ENCODE results near the gene SCLY.

The SCLY gene

GRCh38 chr2:238069021-238069709, 8.4 kb downstream of the SCLY start:
- DNase-seq = no peak

DNA sequence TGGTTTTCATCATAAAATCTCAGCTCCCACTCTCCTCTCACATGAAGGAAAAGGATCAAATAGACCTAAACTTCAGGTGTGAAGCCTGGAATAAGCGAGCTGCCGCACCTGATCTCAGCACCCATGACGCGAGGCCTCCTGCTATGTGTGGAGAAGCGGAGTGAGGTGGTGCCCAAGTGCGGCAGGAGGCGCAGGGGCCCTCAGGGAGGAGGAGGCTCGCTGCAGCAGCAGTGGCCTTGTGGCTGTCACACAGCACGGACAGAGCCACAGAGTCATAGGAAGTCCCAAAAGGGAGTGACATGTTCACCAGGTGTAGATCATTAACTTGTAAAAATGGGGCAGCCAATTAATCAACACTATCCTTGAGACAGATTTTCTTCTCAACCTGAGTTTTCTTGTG, 9.1 kb downstream of the SCLY start:
- DNase-seq = no peak

DNA sequence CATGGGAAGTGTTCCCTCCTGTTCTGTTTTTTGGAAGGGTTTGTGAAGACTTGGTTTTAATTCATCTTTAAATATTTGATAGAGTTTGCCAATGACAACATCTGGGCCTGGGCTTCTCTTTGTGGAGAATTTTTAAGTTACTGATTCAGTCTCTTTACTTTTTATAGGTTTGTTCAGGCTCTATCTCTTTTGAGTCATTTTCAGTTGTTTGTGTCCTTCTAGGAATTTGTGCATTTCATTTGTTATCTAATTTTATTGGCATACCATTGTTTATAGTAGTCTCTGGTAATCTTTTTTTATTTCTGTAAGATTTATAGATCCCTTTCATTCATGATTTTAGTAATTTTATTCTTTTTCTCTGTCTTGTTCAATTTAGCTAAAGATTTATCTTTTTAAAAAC, 14.6 kb downstream of the SCLY start:
- DNase-seq = no peak

DNA sequence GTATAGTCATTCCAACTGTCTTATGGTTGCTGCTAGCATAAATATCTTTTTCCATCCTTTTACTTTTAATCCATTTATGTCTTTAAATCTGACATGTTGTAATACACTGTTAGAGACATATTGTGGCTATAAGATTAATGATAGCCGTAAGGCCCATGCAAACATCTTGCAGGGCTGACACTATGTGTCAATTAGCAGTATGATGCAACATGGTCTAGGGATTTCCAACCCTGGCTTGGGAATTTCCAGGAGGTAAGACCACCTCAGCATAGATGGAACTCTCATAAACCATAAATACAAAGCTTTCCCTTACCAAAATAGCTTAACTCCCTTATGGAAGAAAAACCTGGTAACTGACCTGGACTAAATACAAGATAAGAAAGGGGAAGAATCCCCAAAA, 16.5 kb downstream of the SCLY start:
- DNase-seq = no peak

DNA sequence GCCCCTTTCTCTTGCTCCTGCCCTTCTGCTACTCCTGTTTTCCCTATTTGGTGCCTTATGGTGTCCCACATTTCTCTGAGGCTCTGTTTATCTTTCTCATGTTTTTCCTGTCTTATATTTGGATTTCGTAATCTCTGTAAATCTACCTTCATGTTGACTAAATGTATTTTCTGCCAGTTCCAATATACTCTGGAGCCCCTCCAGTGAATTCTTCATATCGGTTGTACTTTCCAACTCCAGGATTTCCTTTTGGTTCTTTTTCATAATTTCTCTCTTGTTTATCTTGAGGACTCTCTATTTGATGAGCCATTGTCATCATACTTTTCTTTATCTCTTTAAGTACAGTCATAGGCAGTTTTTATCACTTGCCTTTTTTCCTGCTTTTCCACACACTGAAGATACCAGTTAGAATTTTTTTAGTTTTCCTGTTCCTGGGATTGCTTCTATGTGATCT, 19.1 kb downstream of the SCLY start:
- no peak for DNase-seq

DNA sequence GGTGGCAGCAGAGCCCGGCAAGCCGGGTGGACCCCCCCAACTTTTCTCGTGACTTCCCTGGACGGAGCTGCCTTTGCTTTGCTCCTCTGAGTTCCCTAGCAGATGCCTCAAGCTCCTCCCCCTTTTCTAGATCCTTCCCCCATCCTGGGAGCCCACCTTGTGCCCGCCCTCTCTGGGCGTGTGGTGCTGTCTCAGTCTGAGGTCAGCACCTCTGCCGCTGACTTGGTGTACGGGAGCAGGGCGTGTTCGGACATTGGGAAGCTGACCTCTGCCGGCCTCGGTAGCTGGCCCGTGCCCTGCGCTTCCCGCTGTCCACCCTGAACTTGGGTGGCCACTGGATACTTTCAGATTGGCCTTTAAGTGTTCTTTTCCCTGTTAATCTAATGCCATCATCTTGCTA, 19.7 kb downstream of the SCLY start:
- DNase-seq = no peak

DNA sequence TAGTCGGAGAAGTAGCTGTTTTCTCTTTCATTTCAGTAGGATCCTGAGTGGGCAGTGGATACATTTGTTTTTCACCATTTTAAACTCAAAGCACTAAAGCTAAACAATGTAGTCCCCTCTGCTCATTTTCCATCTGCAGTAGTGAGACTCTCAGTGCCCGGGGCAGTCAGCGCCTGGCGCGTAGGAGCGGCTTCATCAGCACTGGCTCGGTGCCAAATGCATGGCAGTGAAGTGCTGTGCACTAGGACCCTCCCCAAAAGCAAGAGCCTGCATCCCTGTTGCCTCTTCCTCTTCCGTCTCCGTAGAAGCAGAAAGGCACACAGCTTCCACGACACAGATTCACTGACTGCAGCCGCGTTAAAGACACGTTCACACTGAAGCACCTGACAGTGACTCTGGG, 20.3 kb downstream of the SCLY start:
- peak in 8 of 56 donors; percentile 5 to 32 (median 18) for DNase-seq

- peak in 3 of 56 donors; percentile 7 to 43 (median 28) for DNase-seq
Observed at GRCh38 chr2:238081561-238081960, 20.8 kb downstream of the SCLY start.

DNA sequence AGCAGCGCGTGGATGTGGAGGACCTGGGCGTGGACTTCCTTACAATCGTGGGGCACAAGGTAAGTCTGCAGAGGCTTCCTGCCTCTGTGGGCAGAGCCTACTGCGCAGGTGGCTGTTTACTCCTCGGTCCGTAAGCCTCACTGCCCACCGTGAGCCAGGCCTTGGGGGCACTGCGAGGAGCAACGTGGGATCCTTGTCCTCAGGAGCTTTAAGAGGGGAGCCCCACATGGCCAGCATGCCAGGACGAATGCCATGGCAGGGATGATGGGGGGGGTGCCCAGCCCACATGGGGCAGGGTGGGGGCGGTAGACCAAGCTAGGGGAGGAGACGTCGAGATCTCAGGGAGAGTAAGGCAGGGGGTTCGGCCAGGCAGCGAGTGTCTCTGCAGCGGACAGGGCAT, 21.4 kb downstream of the SCLY start:
- no peak for DNase-seq

- DNase-seq = no peak
Observed at GRCh38 chr2:238082827-238083226, 22.0 kb downstream of the SCLY start.

- DNase-seq = no peak
Observed at GRCh38 chr2:238083919-238084318, 23.1 kb downstream of the SCLY start.

DNA sequence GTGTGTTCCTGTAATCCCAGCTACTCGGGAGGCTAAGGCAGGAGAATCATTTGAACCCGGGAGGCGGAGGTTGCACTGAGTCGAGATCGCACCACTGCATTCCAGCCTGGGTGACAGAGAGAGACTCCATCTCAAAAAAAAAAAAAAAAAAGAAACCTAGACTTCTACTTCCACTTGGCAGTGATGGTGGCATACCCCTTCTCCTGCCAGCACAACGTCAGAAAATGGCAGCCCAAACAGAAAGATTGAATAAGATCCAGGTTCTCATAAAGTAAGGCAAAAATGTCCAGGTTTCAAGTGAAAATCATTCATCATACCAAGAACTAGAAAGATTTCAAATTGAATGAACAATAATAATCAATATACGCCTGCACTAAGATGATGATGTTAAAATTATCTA, 24.0 kb downstream of the SCLY start:
- DNase-seq = no peak

- no peak for DNase-seq
Observed at GRCh38 chr2:238085899-238086298, 25.1 kb downstream of the SCLY start.

- DNase-seq = no peak
Observed at GRCh38 chr2:238087211-238087610, 26.4 kb downstream of the SCLY start.

- DNase-seq = no peak
Observed at GRCh38 chr2:238090887-238091286, 30.1 kb downstream of the SCLY start.

DNA sequence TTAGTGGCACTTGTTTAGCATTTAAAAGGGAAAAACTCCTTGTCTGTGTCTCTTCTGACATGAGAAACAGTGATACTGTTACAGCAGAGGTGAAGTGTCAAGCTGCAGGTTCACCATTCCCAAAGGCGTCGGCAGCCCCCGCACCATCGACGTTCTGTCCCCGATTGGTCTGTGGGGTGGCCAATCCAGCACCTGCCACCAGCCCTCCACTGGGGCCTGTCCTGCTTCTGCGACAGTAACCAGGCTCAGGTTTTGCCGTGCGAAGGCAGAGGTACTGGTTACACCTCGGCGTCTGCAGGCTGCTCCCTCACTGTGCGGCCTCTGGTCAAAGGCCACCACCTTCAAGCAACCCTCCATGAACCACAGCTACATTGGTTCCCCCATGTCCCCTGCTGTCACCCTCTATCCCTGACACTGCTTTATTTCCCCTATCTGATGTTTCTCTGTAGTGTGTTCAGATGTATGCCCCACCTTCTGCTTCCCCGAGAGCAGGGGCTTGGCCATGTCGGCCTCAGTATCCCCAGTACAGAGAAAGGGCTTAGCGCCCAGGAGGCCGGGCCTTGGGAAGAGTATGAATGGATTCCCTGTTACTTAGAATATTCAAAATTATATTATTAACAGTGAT, 30.7 kb downstream of the SCLY start:
- no peak for DNase-seq

DNA sequence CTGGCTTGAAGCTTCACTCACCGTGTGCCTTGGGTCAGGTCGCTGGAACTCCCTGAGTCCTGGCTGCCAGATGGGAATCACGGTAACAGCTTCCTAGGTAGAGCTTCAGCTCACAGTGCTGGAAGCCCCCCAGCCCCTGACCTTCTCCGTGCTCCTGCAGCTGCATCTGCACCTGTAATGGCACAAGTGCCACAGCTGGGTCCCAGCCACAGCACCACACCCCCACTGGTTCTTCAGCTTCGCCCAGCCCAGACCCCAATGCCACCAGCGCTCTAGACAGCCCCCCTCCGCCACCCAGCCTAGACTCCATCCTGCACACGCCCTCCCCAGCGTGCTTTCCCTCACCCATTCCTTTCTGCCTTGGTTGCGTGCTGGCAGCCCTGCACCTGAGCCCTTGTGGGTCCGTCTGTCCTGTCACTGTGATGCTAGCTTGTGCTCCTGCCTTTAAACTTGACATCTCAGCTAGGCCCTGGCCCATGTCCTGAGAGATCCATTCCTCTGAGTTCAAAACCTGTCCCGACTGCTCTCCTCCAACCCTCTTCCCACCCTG, 31.8 kb downstream of the SCLY start:
- DNase-seq = no peak

DNA sequence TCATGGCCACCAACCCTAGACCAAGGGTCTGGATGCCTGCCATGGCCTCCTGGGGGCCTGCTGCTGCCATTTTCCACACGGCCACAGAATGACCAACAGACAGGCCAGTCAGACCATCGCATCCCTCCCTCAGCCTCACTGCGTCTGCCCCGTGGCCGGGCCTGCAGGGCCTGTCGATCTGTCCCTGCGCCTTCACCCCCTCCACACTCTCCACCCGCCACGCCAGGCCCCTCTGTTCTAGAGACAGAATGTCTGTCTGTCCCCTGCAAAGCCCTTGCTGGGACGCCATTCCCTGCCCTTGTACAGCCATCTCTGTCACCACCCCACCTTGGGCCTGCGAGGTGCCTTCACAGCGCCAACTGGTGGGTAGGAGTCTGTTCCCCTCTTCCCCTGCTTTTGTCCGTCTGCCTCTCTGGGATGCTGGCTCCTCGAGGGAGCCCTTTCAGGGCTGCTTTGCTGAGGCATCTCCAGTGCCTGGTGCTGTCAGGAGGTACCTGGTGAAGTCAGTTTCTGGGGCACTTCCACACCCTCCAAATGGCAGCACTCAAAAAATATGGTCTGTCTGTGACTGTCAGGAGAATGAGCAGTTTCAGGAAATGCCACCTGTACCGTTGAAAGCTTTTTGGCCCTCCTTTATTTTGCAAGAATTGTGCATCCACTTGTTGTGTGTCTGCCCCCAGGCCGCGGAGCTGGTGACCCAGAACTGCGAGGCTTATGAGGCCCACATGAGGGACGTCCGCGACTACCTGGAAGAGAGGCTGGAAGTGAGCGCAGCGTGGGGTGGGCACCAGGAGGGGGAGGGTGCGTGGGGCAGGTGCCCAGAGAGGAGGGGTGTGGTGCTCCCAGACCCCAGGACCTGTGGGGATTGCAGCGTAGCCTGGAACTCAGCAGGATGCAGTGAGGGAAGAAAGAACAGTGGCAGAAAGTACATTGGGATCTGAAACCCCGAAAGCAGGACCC, 32.7 kb downstream of the SCLY start:
- DNase-seq = no peak

GRCh38 chr2:238094438-238095022, 33.7 kb downstream of the SCLY start:
- DNase-seq = no peak

- DNase-seq = no peak
Observed at GRCh38 chr2:238095143-238095542, 34.3 kb downstream of the SCLY start.

DNA sequence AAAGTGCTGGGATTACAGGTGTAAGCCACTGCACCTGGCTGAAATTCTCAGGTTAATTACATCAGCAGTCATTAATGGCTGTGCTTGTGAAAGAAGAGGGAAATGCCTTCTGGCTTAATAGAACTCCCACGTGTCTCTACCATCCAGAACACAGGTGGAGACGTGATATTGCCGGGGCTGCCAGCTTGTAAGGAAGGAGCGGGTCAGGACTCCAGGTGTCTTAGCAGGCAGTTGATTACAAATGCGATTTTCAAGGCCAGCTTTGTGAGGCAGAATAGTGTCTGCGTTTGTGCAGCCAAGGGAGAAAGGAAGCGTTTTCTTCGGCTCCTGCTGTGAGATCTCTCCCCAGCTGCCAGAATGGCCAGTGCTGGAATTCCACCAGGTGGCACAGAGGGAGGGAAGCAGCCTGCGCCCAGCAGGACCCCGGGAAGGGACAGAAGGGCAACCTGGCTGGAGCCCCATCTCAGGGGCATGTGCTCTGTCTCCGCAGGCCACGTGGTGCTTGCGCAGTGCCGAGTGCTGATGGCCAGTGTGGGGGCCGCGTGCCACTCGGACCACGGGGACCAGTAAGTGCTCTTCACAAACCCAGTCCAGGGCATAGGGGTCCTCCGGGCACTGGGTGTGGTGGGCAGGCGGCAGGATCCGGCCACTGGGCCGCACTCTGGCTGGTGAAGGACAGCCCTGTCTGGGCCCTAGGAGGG, 35.7 kb downstream of the SCLY start:
- no peak for DNase-seq
